Liver (tissue), 9 donors: ENCODE results near the gene CDH23. TPM values are rescaled to one million over a fixed set of nuclear protein-coding genes. Genes with fewer than 3 reads are reported as not detected.
A peak's percentile ranks its signal among the peaks of the same experiment; 100 is the strongest.

ENCODE experiments used
- DNase-seq: peaks from one replicate; pipeline ENCODE4 v3.0.0-alpha.2; 2017; ENCODE audit warnings: low spot score
- H3K27ac ChIP-seq, 2 donors: one replicate each; pipeline ENCODE4 v1.7.0; 2013; ENCODE audit warnings: inconsistent platforms in 2 of 2, low read length in 2 of 2, control low read depth in 1 of 2, low read depth in 1 of 2, mild to moderate bottlenecking in 1 of 2
- H3K27me3 ChIP-seq, 4 donors: one replicate each; pipeline versions ENCODE4 v1.6.1 to v1.7.0; 2013; ENCODE audit warnings: low read length in 3 of 4, inconsistent platforms in 1 of 4, mild to moderate bottlenecking in 1 of 4, moderate library complexity in 1 of 4; ENCODE audit not compliant: control insufficient read depth in 4 of 4, insufficient read depth in 4 of 4
- H3K36me3 ChIP-seq, 4 donors: one replicate each; pipeline versions ENCODE4 v1.6.1 to v1.7.0; 2013; ENCODE audit warnings: low read length in 3 of 4, mild to moderate bottlenecking in 3 of 4, low read depth in 1 of 4, moderate library complexity in 1 of 4; ENCODE audit not compliant: control insufficient read depth in 4 of 4, insufficient read depth in 3 of 4
- H3K4me1 ChIP-seq, 4 donors: one replicate each; pipeline versions ENCODE4 v1.6.1 to v1.7.0; 2013; ENCODE audit warnings: low read length in 3 of 4, mild to moderate bottlenecking in 3 of 4, moderate library complexity in 1 of 4; ENCODE audit not compliant: control insufficient read depth in 4 of 4, insufficient read depth in 4 of 4
- H3K4me3 ChIP-seq, 3 donors: one replicate each; pipeline versions ENCODE4 v1.6.1 to v1.7.0; 2013; ENCODE audit warnings: low read length in 3 of 3, control low read depth in 1 of 3, low read depth in 1 of 3, mild to moderate bottlenecking in 1 of 3
- H3K9ac ChIP-seq, 2 donors: one replicate each; pipeline ENCODE4 v1.7.0; 2013; ENCODE audit warnings: low read length in 2 of 2, mild to moderate bottlenecking in 2 of 2, moderate library complexity in 2 of 2, control low read depth in 1 of 2, low read depth in 1 of 2
- H3K9me3 ChIP-seq, 4 donors: one replicate each; pipeline versions ENCODE4 v1.6.1 to v1.7.0; 2013; ENCODE audit warnings: low read length in 3 of 4; ENCODE audit not compliant: control insufficient read depth in 4 of 4
- ATF3 ChIP-seq: IDR thresholded peaks from 2 replicates; pipeline ENCODE4 v1.6.1; 2016; ENCODE audit warnings: antibody characterized with exemption
- CTCF ChIP-seq: fragments of 150-350 bp; IDR thresholded peaks from 2 replicates; pipeline ENCODE4 v1.5.1; 2017; ENCODE audit warnings: improper control_type of control experiment, low read depth, low read length; ENCODE audit not compliant: missing input control
- EGR1 ChIP-seq, 2 donors: IDR thresholded peaks; 2 replicates each; pipeline ENCODE4 v1.6.1; 2016 to 2018; ENCODE audit warnings: antibody characterized with exemption in 2 of 2, low read depth in 2 of 2
- JUND ChIP-seq, 2 donors: IDR thresholded peaks; 2 replicates each; pipeline ENCODE4 v1.6.1; 2016; ENCODE audit warnings: antibody characterized with exemption in 2 of 2
- RAD21 ChIP-seq, 2 donors: IDR thresholded peaks; 2 replicates each; pipeline ENCODE4 v1.6.1; 2016; ENCODE audit warnings: antibody characterized with exemption in 2 of 2, mild to moderate bottlenecking in 2 of 2
- REST ChIP-seq: IDR thresholded peaks from 2 replicates; pipeline ENCODE4 v1.6.1; 2016; ENCODE audit warnings: antibody characterized with exemption, mild to moderate bottlenecking
- RXRA ChIP-seq, 2 donors: IDR thresholded peaks; 2 replicates each; pipeline ENCODE4 v1.6.1; 2017 to 2018; ENCODE audit warnings: antibody characterized with exemption in 2 of 2, mild to moderate bottlenecking in 1 of 2
- SP1 ChIP-seq: IDR thresholded peaks from 2 replicates; pipeline ENCODE4 v1.6.1; 2018; ENCODE audit warnings: antibody characterized with exemption, mild to moderate bottlenecking
- YY1 ChIP-seq: IDR thresholded peaks from 2 replicates; pipeline ENCODE4 v1.6.1; 2016; ENCODE audit warnings: antibody characterized with exemption, mild to moderate bottlenecking
- WGBS: extraction: QIAGEN DNeasy Blood & Tissue Kit; methylation state at CpG from one replicate; pipeline ENCODE4 v1.1.7; 2013; 5-methylcytosine and 5-hydroxymethylcytosine counted together
- polyA plus RNA-seq, 2 donors: library from polyadenylated mRNA; stranded (reverse) in 1 of 2; unstranded in 1 of 2; fragments of 200-250 nt in 1 of 2; fragments of >200 nt in 1 of 2; fragmentation: Nextera tagmentation in 1 of 2; extraction: Ambion mirVana in 1 of 2; gene quantifications; one replicate each; pipeline versions ENCODE4 v1.2.1 to v1.2.3, GENCODE V29; 2013 to 2015
- total RNA-seq, 2 donors: library from RNA; depleted of rRNA; stranded (reverse); fragments of >200 nt; gene quantifications; one replicate each; pipeline ENCODE4 v1.2.3, GENCODE V29; 2014
- donor health status: healthy.
- donor health status: healthy.
- donor health status: healthy.
- donor health status: healthy.
- donor health status: healthy.

Gene CDH23
- total and polyA plus RNA-seq, 4 donors = 1.5 to 4.7 (median 3.4) TPM

GRCh38 chr10:71395621-71396020 is 1.1 kb upstream of the CDH23 start:
- Histone ChIP-seq H3K36me3 (no peaks in the 10 kb centered on the region), H3K27me3 (no peaks in the 10 kb centered on the region), H3K9me3 (no peaks in the 10 kb centered on the region), H3K27ac (no peak overlapping the region), H3K4me1 (peaks cover 3 to 19% (median 14%) of the 10 kb centered on the region in 4 donors), H3K4me3 (no peak overlapping the region), H3K9ac (no peak overlapping the region)
- WGBS = 96% methylated on average over 4 of the region's 4 CpGs
- TF ChIP-seq CTCF = peak; percentile 9
- TF ChIP-seq EGR1 (IDR thresholded peaks at IDR 0.05; ENCODE audit: low read depth in 2 of 2) = no peak
- no peak for DNase-seq

- no peaks in the 10 kb centered on the region for H3K36me3 ChIP-seq
- TF ChIP-seq CTCF = peak; percentile 56
- TF ChIP-seq SP1 = no peak
- TF ChIP-seq RAD21 (IDR thresholded peaks at IDR 0.05) = peak; percentile 66 to 81
- no peak for TF ChIP-seq REST
- no peak for TF ChIP-seq YY1
- no peak for TF ChIP-seq JUND (IDR thresholded peaks at IDR 0.05)
- no peak for TF ChIP-seq ATF3
- TF ChIP-seq RXRA (IDR thresholded peaks at IDR 0.05) = no peak
- TF ChIP-seq EGR1 (IDR thresholded peaks at IDR 0.05; ENCODE audit: low read depth in 2 of 2) = no peak
- H3K9me3 ChIP-seq = no peaks in the 10 kb centered on the region
- peak overlapping the region; percentile 33 to 69 (median 37) for H3K4me3 ChIP-seq
- peaks cover 3 to 19% (median 14%) of the 10 kb centered on the region in 4 donors for H3K4me1 ChIP-seq
- no peak for DNase-seq
- 20% methylated on average over 46 of the region's 46 CpGs for WGBS
- H3K27me3 ChIP-seq = no peaks in the 10 kb centered on the region
- H3K9ac ChIP-seq = no peak overlapping the region
- H3K27ac ChIP-seq = no peak overlapping the region
Observed at GRCh38 chr10:71396084-71396710, 523 bp upstream of the CDH23 start.
